Measurements from ENCODE around the gene CEP112. TPM values are rescaled to one million over a fixed set of nuclear protein-coding genes. Genes with fewer than 3 reads are reported as not detected.

The CEP112 gene
- total and polyA plus RNA-seq, 2 of the 8 experiments (the other 6 are each of a cell fraction or from before 2014, with no cell fraction given): 0.62 to 3.1 TPM

- Histone ChIP-seq H3K27me3 (replicated peaks in 1 of 4; ENCODE audit: control insufficient read depth in 3 of 4, extremely low read depth in 1 of 4, insufficient read depth in 3 of 4, low read length in 3 of 4) (no peaks in the 10 kb centered on the region), H3K4ac (replicated peaks; ENCODE audit: insufficient read length, low read depth, low read length) (no peak overlapping the region), H3K23ac (ENCODE audit: insufficient read length) (no peak overlapping the region), H3K23me2 (ENCODE audit: low read depth, low read length) (no peaks in the 10 kb centered on the region), H3K27ac (ENCODE audit: low read depth, low read length) (no peak overlapping the region), H4K8ac (ENCODE audit: extremely low read depth, insufficient read depth, low read length) (no peak overlapping the region), H2BK12ac (ENCODE audit: low read depth, low read length) (no peak overlapping the region), H2BK120ac (replicated peaks; ENCODE audit: low read depth, low read length) (no peak overlapping the region), H2AFZ (ENCODE audit: low read length) (no peak overlapping the region), H3K4me1 (replicated peaks in 1 of 4; ENCODE audit: control insufficient read depth in 3 of 4, insufficient read depth in 4 of 4, low read length in 3 of 4) (no peaks in the 10 kb centered on the region), H4K5ac (ENCODE audit: insufficient read length, low read depth, low read length) (no peak overlapping the region), H3K9me3 (ENCODE audit: insufficient read depth in 2 of 2, low read depth in 1 of 2, low read length in 1 of 2) (no peaks in the 10 kb centered on the region), H3K36me3 (ENCODE audit: control insufficient read depth in 2 of 4, insufficient read depth in 4 of 4, low read length in 3 of 4) (no peaks in the 10 kb centered on the region), H3K18ac (ENCODE audit: extremely low read depth, low read length) (no peak overlapping the region), H3K14ac (ENCODE audit: insufficient read length) (no peak overlapping the region), H3K4me3 (ENCODE audit: extremely low read depth in 1 of 4, insufficient read depth in 2 of 4, low read depth in 3 of 4, low read length in 4 of 4) (no peak overlapping the region), H3K79me2 (ENCODE audit: control insufficient read depth in 1 of 2, insufficient read depth in 2 of 2, low read length in 2 of 2) (no peaks in the 10 kb centered on the region), H2BK20ac (ENCODE audit: low read length) (no peak overlapping the region), H3K56ac (replicated peaks; ENCODE audit: insufficient read length, low read depth, low read length) (no peak overlapping the region), H3K4me2 (ENCODE audit: insufficient read depth in 1 of 2, low read depth in 2 of 2, low read length in 2 of 2) (no peak overlapping the region), H4K20me1 (replicated peaks in 1 of 2; ENCODE audit: control insufficient read depth in 1 of 2, insufficient read depth in 2 of 2, low read length in 2 of 2) (no peaks in the 10 kb centered on the region), H3K9ac (replicated peaks in 1 of 4; ENCODE audit: extremely low read depth in 1 of 4, low read depth in 3 of 4, low read length in 3 of 4) (no peak overlapping the region), H2AK5ac (ENCODE audit: low read depth, low read length) (no peak overlapping the region), H2BK5ac (ENCODE audit: low read depth, low read length) (no peak overlapping the region), H2BK15ac (ENCODE audit: low read length) (no peak overlapping the region), H4K91ac (replicated peaks; ENCODE audit: insufficient read length, low read length) (no peak overlapping the region), H3K79me1 (ENCODE audit: low read depth, low read length) (no peaks in the 10 kb centered on the region)
- no peak for DNase-seq (ENCODE audit: low read depth in 1 of 2, low spot score in 2 of 2)
- ChIA-PET CTCF (ENCODE audit: partially characterized antibody) (no interaction called here), POLR2A (ENCODE audit: partially characterized antibody) (no interaction called here)
- FAIRE-seq: no peak
- WGBS, 2 experiments (ENCODE audit: extremely low coverage in 1 of 2, insufficient coverage in 1 of 2, insufficient read length in 1 of 2, insufficient replicate concordance in 2 of 2, low coverage in 1 of 2, low lambda C conversion rate in 2 of 2, missing lambda C conversion rate in 1 of 2): 93% methylated on average over 5 of the region's 5 CpGs; no CpG with 5 or more reads in 1 of the 2 experiments
- no peak for TF ChIP-seq TBP (IDR thresholded peaks at IDR 0.05; ENCODE audit: low read depth, low read length)
- no peak for TF ChIP-seq SIN3A (conservative IDR thresholded peaks at IDR 0.05 in 1 of 2, IDR thresholded peaks at IDR 0.05 in 1 of 2; ENCODE audit: low read depth in 1 of 2, low read length in 2 of 2)
- TF ChIP-seq RXRA (IDR thresholded peaks at IDR 0.05; ENCODE audit: insufficient read depth, low read depth, low read length): no peak
- TF ChIP-seq ZNF274 (IDR thresholded peaks at IDR 0.05; ENCODE audit: borderline replicate concordance, extremely low read depth, low read length): no peak
- TF ChIP-seq EGR1 (IDR thresholded peaks at IDR 0.05; ENCODE audit: borderline replicate concordance, low read depth, low read length): no peak
- TF ChIP-seq POU5F1 (IDR thresholded peaks at IDR 0.05; ENCODE audit: low read depth, low read length): no peak
- no peak for TF ChIP-seq CBX5 (IDR thresholded peaks at IDR 0.05; ENCODE audit: low read depth, low read length)
- no peak for TF ChIP-seq BRCA1 (IDR thresholded peaks at IDR 0.05; ENCODE audit: low read depth, low read length)
- no peak for TF ChIP-seq RNF2 (IDR thresholded peaks at IDR 0.05; ENCODE audit: borderline replicate concordance, low read depth, low read length, missing control alignments, poor library complexity, severe bottlenecking)
- TF ChIP-seq MAX (IDR thresholded peaks at IDR 0.05): no peak
- no peak for TF ChIP-seq POLR2A (IDR thresholded peaks at IDR 0.05; ENCODE audit: control extremely low read depth in 1 of 2, low read depth in 2 of 2, low read length in 2 of 2)
- TF ChIP-seq KDM4A (IDR thresholded peaks at IDR 0.05; ENCODE audit: low read depth, low read length, severe bottlenecking): no peak
- no peak for TF ChIP-seq EZH2 (IDR thresholded peaks at IDR 0.05; ENCODE audit: low read depth, low read length, severe bottlenecking)
- no peak for TF ChIP-seq JUN (IDR thresholded peaks at IDR 0.05; ENCODE audit: low read depth, low read length)
These were observed 19.8 kb downstream of the CEP112 start for GRCh38 chr17:66172144-66172543.

Measured in H1 (cell line).